GM21390 (cell line): ENCODE measurements around the gene FBRSL1.
"Not testable (repeated sequence)": the region's sequence is repeated elsewhere in the genome, so short reads cannot be mapped to it uniquely, and the experiment has no call there.

Experiments
- ATAC-seq: cut with Tn5 transposase; IDR thresholded peaks from one replicate; pipeline ENCODE4 v1.9.1; 2021; ENCODE audit not compliant: unreplicated experiment

FBRSL1 gene

GRCh38 chr12:132489602-132490266 lies at the start of gene FBRSL1:
Gene FBRSL1 (plus strand): TSS chr12:132490151.
- peak; percentile 57 for ATAC-seq

GRCh38 chr12:132440420-132440819 lies 49.5 kb upstream of the FBRSL1 start:
- not testable (repeated sequence) for ATAC-seq

GRCh38 chr12:132441871-132442863 lies 47.8 kb upstream of the FBRSL1 start:
- no peak for ATAC-seq

- ATAC-seq = no peak
Observed at GRCh38 chr12:132443091-132443490, 46.9 kb upstream of the FBRSL1 start.

- ATAC-seq = no peak
Observed at GRCh38 chr12:132444283-132444682, 45.7 kb upstream of the FBRSL1 start.

GRCh38 chr12:132444957-132445883 lies 44.7 kb upstream of the FBRSL1 start:
- ATAC-seq = peak; percentile 43

- no peak for ATAC-seq
Observed at GRCh38 chr12:132445884-132446632, 43.9 kb upstream of the FBRSL1 start.

GRCh38 chr12:132446633-132447326 lies 43.2 kb upstream of the FBRSL1 start:
- no peak for ATAC-seq

GRCh38 chr12:132447327-132447720 lies 42.6 kb upstream of the FBRSL1 start:
- ATAC-seq = no peak

GRCh38 chr12:132447731-132448462 lies 42.1 kb upstream of the FBRSL1 start:
- no peak for ATAC-seq

- no peak for ATAC-seq
Observed at GRCh38 chr12:132448463-132448820, 41.5 kb upstream of the FBRSL1 start.

GRCh38 chr12:132449565-132450417 lies 40.2 kb upstream of the FBRSL1 start:
- ATAC-seq = peak; percentile 77

- ATAC-seq = no peak
Observed at GRCh38 chr12:132450418-132451171, 39.4 kb upstream of the FBRSL1 start.

GRCh38 chr12:132451172-132451835 lies 38.6 kb upstream of the FBRSL1 start:
- no peak for ATAC-seq

- no peak for ATAC-seq
Observed at GRCh38 chr12:132451836-132452195, 38.1 kb upstream of the FBRSL1 start.

- no peak for ATAC-seq
Observed at GRCh38 chr12:132452596-132453350, 37.2 kb upstream of the FBRSL1 start.
